Measurements from ENCODE around the gene EPHB6. TPM values are rescaled to one million over a fixed set of nuclear protein-coding genes. Genes with fewer than 3 reads are reported as not detected.

EPHB6 gene, protein sequence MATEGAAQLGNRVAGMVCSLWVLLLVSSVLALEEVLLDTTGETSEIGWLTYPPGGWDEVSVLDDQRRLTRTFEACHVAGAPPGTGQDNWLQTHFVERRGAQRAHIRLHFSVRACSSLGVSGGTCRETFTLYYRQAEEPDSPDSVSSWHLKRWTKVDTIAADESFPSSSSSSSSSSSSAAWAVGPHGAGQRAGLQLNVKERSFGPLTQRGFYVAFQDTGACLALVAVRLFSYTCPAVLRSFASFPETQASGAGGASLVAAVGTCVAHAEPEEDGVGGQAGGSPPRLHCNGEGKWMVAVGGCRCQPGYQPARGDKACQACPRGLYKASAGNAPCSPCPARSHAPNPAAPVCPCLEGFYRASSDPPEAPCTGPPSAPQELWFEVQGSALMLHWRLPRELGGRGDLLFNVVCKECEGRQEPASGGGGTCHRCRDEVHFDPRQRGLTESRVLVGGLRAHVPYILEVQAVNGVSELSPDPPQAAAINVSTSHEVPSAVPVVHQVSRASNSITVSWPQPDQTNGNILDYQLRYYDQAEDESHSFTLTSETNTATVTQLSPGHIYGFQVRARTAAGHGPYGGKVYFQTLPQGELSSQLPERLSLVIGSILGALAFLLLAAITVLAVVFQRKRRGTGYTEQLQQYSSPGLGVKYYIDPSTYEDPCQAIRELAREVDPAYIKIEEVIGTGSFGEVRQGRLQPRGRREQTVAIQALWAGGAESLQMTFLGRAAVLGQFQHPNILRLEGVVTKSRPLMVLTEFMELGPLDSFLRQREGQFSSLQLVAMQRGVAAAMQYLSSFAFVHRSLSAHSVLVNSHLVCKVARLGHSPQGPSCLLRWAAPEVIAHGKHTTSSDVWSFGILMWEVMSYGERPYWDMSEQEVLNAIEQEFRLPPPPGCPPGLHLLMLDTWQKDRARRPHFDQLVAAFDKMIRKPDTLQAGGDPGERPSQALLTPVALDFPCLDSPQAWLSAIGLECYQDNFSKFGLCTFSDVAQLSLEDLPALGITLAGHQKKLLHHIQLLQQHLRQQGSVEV
- total RNA-seq = 4.4 TPM
- long read RNA-seq, partial matches to known transcripts = 5 of 15 reads
- long read RNA-seq, other reads (novel, unspliced or antisense) = 10 of 15 reads

DNA sequence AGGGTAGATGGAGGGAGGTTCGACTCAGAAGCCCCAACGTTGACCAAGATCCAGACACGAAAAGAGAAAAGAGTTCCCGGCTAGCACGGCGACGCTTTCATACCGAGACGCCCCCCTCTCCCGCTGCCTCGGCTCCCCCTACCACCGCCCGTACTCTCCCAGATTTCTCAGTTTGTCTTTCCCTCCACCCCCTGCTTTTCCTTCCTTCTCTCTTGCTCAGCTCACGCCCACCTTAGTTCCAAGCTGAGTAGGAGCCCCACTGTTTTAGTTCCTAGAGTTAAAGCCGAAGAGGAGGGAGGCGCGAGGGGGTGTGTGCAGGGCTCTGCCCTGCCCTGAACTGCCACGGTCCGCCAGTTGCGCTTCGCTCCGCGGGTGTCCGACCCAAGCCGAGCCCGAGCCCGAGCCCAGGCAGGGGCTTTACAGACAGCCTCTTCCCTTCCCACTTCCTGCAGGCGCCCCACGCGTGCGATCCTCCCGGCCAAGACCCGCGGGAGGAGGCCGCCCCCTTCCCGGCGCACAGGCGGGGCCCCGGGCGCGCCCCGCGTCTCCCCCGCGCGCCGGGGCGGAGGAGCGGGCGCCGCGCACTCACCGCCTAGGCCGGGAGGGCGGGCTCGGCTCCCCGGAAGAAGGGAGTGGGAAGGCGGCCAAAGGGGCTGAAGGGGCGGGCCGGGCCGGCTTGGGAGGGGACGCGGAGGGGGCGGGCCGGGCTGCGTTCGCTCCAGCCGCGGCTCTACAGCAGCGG, at the start of gene EPHB6:
EPHB6 (plus strand) TSS at position 705 of the 742 bp plus-strand sequence. CDS start 8,152 bp downstream, outside the sequence.
- Histone ChIP-seq H3K36me3 (no peaks in the 10 kb centered on the region), H3K27ac (replicated peaks) (peak within 1 kb of the TSS; percentile 68), H3K4me1 (peaks cover 22% of the 10 kb centered on the region), H3K9me3 (replicated peaks) (no peaks in the 10 kb centered on the region), H3K27me3 (ENCODE audit: low read depth) (peaks cover 53% of the 10 kb centered on the region), H3K4me3 (peak within 1 kb of the TSS; percentile 75)
- DNase-seq = peak; percentile 86
- TF ChIP-seq, protein P1, sequence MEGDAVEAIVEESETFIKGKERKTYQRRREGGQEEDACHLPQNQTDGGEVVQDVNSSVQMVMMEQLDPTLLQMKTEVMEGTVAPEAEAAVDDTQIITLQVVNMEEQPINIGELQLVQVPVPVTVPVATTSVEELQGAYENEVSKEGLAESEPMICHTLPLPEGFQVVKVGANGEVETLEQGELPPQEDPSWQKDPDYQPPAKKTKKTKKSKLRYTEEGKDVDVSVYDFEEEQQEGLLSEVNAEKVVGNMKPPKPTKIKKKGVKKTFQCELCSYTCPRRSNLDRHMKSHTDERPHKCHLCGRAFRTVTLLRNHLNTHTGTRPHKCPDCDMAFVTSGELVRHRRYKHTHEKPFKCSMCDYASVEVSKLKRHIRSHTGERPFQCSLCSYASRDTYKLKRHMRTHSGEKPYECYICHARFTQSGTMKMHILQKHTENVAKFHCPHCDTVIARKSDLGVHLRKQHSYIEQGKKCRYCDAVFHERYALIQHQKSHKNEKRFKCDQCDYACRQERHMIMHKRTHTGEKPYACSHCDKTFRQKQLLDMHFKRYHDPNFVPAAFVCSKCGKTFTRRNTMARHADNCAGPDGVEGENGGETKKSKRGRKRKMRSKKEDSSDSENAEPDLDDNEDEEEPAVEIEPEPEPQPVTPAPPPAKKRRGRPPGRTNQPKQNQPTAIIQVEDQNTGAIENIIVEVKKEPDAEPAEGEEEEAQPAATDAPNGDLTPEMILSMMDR (IDR thresholded peaks at IDR 0.05; ENCODE audit: borderline replicate concordance) = no peak
- intact Hi-C loops (cut with micrococcal nuclease) = loop anchor here (10.0 kb wide), 1 partner anchor 150 kb away; no protein-coding TSS in a partner anchor

DNA sequence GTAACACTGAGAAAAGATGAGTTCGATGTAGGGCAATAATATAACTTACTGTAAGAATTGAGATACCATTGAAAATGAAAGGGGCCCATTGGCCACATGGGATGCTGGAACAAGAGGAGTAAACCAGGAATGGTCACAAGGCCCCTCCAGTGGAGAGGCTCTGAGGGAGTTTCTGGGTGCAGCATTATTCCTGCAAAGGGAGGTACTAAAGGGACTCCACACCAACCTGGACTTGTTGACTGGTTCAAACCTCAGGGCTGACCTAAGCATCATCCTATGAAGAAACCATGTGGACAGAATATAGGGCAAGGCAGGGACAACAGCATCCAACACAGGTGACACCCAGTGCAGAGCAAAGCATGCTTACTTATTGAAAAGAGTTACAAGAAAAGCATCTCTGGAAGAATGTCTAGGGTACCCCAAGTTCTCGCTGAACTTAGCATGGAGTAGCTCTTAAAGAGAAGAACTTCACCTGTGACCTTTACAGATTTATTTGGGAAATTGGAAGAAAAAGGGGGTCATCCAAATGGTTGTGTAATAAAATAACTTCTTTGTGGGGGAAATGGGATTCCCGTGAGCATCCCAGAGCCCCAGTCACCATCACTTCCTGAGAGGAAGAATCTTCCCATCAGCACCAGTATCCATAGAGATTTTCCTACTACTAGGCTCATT, 49.4 kb upstream of the EPHB6 start:
- Histone ChIP-seq H3K36me3 (no peaks in the 10 kb centered on the region), H3K27ac (replicated peaks) (no peak overlapping the region), H3K27me3 (ENCODE audit: low read depth) (peaks cover 98% of the 10 kb centered on the region), H3K4me3 (no peak overlapping the region), H3K9me3 (replicated peaks) (no peaks in the 10 kb centered on the region), H3K4me1 (no peaks in the 10 kb centered on the region)
- TF ChIP-seq, protein P1 (IDR thresholded peaks at IDR 0.05; ENCODE audit: borderline replicate concordance) = no peak
- DNase-seq = no peak
- intact Hi-C loops (cut with micrococcal nuclease) = no loop called here

DNA sequence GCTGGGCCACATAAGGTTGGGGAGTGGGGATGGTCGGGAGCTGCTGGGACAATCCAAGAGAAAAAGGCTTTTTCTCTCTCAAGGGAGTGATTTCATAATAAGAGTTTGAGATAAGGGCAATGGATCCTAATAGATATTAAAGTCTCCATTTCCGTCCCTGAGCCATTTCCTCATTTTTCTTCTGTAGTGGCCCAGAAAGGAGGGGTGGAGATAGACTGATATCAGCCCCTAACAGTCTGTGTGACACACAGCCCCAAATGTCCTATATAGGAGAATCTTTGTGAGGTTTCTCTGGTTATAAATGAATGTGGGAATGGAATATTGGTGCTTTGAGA, 48.9 kb upstream of the EPHB6 start:
- no peaks in the 10 kb centered on the region for H3K36me3 ChIP-seq
- no peaks in the 10 kb centered on the region for H3K9me3 ChIP-seq (replicated peaks)
- no peak for DNase-seq
- peaks cover 98% of the 10 kb centered on the region for H3K27me3 ChIP-seq (ENCODE audit: low read depth)
- no peak overlapping the region for H3K4me3 ChIP-seq
- H3K4me1 ChIP-seq = no peaks in the 10 kb centered on the region
- intact Hi-C loops (cut with micrococcal nuclease) = no loop called here
- TF ChIP-seq, protein P1 (IDR thresholded peaks at IDR 0.05; ENCODE audit: borderline replicate concordance) = no peak
- H3K27ac ChIP-seq (replicated peaks) = no peak overlapping the region

DNA sequence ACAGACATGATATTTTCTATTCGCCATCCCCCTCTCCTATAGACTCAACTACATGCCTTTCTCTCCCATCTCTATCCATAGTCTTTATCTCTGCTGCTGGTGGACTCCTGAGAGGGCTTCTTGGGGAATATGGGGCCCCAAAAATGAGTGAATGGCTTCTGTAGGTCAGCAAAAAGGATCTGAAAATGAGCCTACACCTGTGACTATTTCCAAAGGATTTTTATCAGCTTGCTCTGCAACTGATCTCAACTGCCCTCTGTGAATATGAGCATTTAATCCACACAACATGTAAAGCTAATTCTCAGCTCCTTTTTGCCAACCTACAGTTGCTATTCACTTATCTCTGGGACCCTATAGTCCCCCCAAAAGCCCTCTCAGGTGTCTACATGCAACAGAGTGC, 47.9 kb upstream of the EPHB6 start:
- no peak for DNase-seq
- no peak overlapping the region for H3K27ac ChIP-seq (replicated peaks)
- intact Hi-C loops (cut with micrococcal nuclease) = no loop called here
- H3K4me1 ChIP-seq = no peaks in the 10 kb centered on the region
- TF ChIP-seq, protein P1 (IDR thresholded peaks at IDR 0.05; ENCODE audit: borderline replicate concordance) = no peak
- no peaks in the 10 kb centered on the region for H3K9me3 ChIP-seq (replicated peaks)
- peaks cover 96% of the 10 kb centered on the region for H3K27me3 ChIP-seq (ENCODE audit: low read depth)
- no peaks in the 10 kb centered on the region for H3K36me3 ChIP-seq
- no peak overlapping the region for H3K4me3 ChIP-seq

Measured in left ventricle myocardium inferior (tissue), 1 donor.